Neural cell (in vitro differentiated cells): Measurements from ENCODE around the gene MC1R. TPM values are rescaled to one million over a fixed set of nuclear protein-coding genes. Genes with fewer than 3 reads are reported as not detected.

Experiments used
- H2AFZ ChIP-seq: fragments of 200-600, 300-800 bp; sonication (generic), shearing (Covaris generic); 2 replicates; pipeline ENCODE4 v1.6.0; 2014; ENCODE audit warnings: low read depth, mild to moderate bottlenecking, antibody characterized with exemption, low read length, moderate library complexity
- H3F3A ChIP-seq: fragments of 200-600 bp; shearing (Covaris generic); 2 replicates; pipeline ENCODE4 v1.6.1; 2016; ENCODE audit warnings: mild to moderate bottlenecking, moderate library complexity, mixed read lengths, antibody characterized with exemption, low read length; ENCODE audit not compliant: insufficient read depth, poor library complexity, severe bottlenecking
- H3K27ac ChIP-seq: fragments of 200-600, 300-800 bp; sonication (generic), shearing (Covaris generic); 2 replicates; pipeline ENCODE4 v1.5.1; 2014; ENCODE audit warnings: mild to moderate bottlenecking, low read length, moderate library complexity
- H3K27me3 ChIP-seq: fragments of 300-800, 200-600 bp; sonication (generic), shearing (Covaris generic); 2 replicates; pipeline ENCODE4 v1.6.0; 2014; ENCODE audit warnings: mild to moderate bottlenecking, low read depth, low read length, moderate library complexity; ENCODE audit not compliant: insufficient read depth
- H3K36me3 ChIP-seq: fragments of 300-800, 200-600 bp; sonication (generic), shearing (Covaris generic); 2 replicates; pipeline ENCODE4 v1.5.1; 2014; ENCODE audit warnings: mild to moderate bottlenecking, antibody characterized with exemption, low read length, moderate library complexity; ENCODE audit not compliant: insufficient read depth
- H3K4me2 ChIP-seq: fragments of 300-800, 200-600 bp; sonication (generic), shearing (Covaris generic); 2 replicates; pipeline ENCODE4 v1.6.0; 2014; ENCODE audit warnings: mild to moderate bottlenecking, low read length
- H3K4me3 ChIP-seq: fragments of 300-800, 200-600 bp; sonication (generic), shearing (Covaris generic); 2 replicates; pipeline ENCODE4 v1.5.1; 2014; ENCODE audit warnings: mild to moderate bottlenecking, low read length, moderate library complexity
- H3K79me2 ChIP-seq: fragments of 200-600 bp; shearing (Covaris generic); replicated peaks from 2 replicates; pipeline ENCODE4 v1.6.0; 2014; ENCODE audit warnings: mild to moderate bottlenecking, low read length, moderate library complexity; ENCODE audit not compliant: insufficient read depth
- H3K9ac ChIP-seq: fragments of 300-800, 200-600 bp; sonication (generic), shearing (Covaris generic); 2 replicates; pipeline ENCODE4 v1.6.1; 2016; ENCODE audit warnings: mild to moderate bottlenecking, low read length, mixed read lengths
- H3K9me2 ChIP-seq: fragments of 200-600 bp; shearing (Covaris generic); 2 replicates; pipeline ENCODE4 v1.6.1; 2016; ENCODE audit warnings: mild to moderate bottlenecking, low read length, mixed read lengths; ENCODE audit not compliant: insufficient read depth
- H3K9me3 ChIP-seq: fragments of 200-600, 300-800 bp; sonication (generic), shearing (Covaris generic); 2 replicates; pipeline ENCODE4 v1.6.1; 2016; ENCODE audit warnings: mild to moderate bottlenecking, mixed run types, low read length, moderate library complexity, mixed read lengths
- H4K20me1 ChIP-seq: fragments of 200-600 bp; shearing (Covaris generic); 2 replicates; pipeline ENCODE4 v1.6.1; 2016; ENCODE audit warnings: mild to moderate bottlenecking, mixed run types; ENCODE audit not compliant: insufficient read depth
- CTCF ChIP-seq: fragments of 450-650 bp; IDR thresholded peaks from 2 replicates; pipeline ENCODE4 v1.5.1; 2014; ENCODE audit warnings: antibody characterized with exemption, mild to moderate bottlenecking, moderate library complexity; ENCODE audit not compliant: poor library complexity, severe bottlenecking
- EP300 ChIP-seq: fragments of 450-650 bp; conservative IDR thresholded peaks from 2 replicates; pipeline ENCODE4 v1.6.1; 2014; ENCODE audit warnings: antibody characterized with exemption, mild to moderate bottlenecking, moderate library complexity; ENCODE audit not compliant: poor library complexity, severe bottlenecking
- EZH2 ChIP-seq: fragments of 200-600, 300-800 bp; shearing (Covaris generic), sonication (generic); IDR thresholded peaks from 2 replicates; pipeline ENCODE4 v1.6.1; 2014; ENCODE audit warnings: antibody characterized with exemption, low read length, borderline replicate concordance, mild to moderate bottlenecking; ENCODE audit not compliant: insufficient read depth, poor library complexity, severe bottlenecking
- MXI1 ChIP-seq: fragments of 450-650 bp; conservative IDR thresholded peaks from 2 replicates; pipeline ENCODE4 v1.6.1; 2014; ENCODE audit warnings: antibody characterized with exemption, mild to moderate bottlenecking; ENCODE audit not compliant: poor library complexity, severe bottlenecking
- POLR2AphosphoS5 ChIP-seq: IDR thresholded peaks from 2 replicates; pipeline ENCODE4 v1.6.1; 2012
- RAD21 ChIP-seq: fragments of 450-650 bp; conservative IDR thresholded peaks from 2 replicates; pipeline ENCODE4 v1.6.1; 2014; ENCODE audit warnings: antibody characterized with exemption, mild to moderate bottlenecking, moderate library complexity
- REST ChIP-seq: IDR thresholded peaks from 2 replicates; pipeline ENCODE4 v1.6.1; 2012; ENCODE audit warnings: borderline replicate concordance
- SMC3 ChIP-seq: fragments of 450-650 bp; conservative IDR thresholded peaks from 2 replicates; pipeline ENCODE4 v1.6.1; 2014; ENCODE audit warnings: antibody characterized with exemption, mild to moderate bottlenecking, moderate library complexity; ENCODE audit not compliant: poor library complexity
- TAF1 ChIP-seq: IDR thresholded peaks from 2 replicates; pipeline ENCODE4 v1.6.1; 2012; ENCODE audit warnings: low read depth
- polyA plus RNA-seq: library from polyadenylated mRNA; depleted of rRNA; stranded (reverse); fragments of >200 nt; gene quantifications from 2 replicates; pipeline ENCODE4 v1.2.3, GENCODE V29; 2014

The MC1R gene
- polyA plus RNA-seq, 1 donor from 2014 or later: 21.3 TPM

- H2AFZ ChIP-seq: no peak overlapping the region
- no peaks in the 10 kb centered on the region for H3F3A ChIP-seq
- H3K9me2 ChIP-seq: no peaks in the 10 kb centered on the region
- no peaks in the 10 kb centered on the region for H4K20me1 ChIP-seq
- no peaks in the 10 kb centered on the region for H3K36me3 ChIP-seq
- no peak overlapping the region for H3K4me2 ChIP-seq
- no peaks in the 10 kb centered on the region for H3K9me3 ChIP-seq
- no peak overlapping the region for H3K27ac ChIP-seq
- H3K27me3 ChIP-seq: no peaks in the 10 kb centered on the region
- no peak overlapping the region for H3K4me3 ChIP-seq
- no peaks in the 10 kb centered on the region for H3K79me2 ChIP-seq
- TF ChIP-seq EP300 (no peak), EZH2 (no peak), RAD21 (no peak), CTCF (no peak), POLR2AphosphoS5 (no peak), REST (no peak), MXI1 (no peak), TAF1 (no peak), SMC3 (no peak)
- H3K9ac ChIP-seq: no peak overlapping the region
These were observed 44.3 kb downstream of the MC1R start for GRCh38 chr16:89962754-89963498.

- no peak overlapping the region for H3K4me3 ChIP-seq
- H3K27me3 ChIP-seq: no peaks in the 10 kb centered on the region
- no peaks in the 10 kb centered on the region for H3K36me3 ChIP-seq
- no peak for TF ChIP-seq SMC3
- TF ChIP-seq EP300: no peak
- TF ChIP-seq RAD21: no peak
- no peak for TF ChIP-seq TAF1
- TF ChIP-seq MXI1: no peak
- TF ChIP-seq CTCF: no peak
- no peaks in the 10 kb centered on the region for H3K9me2 ChIP-seq
- H3K9me3 ChIP-seq: no peaks in the 10 kb centered on the region
- H4K20me1 ChIP-seq: no peaks in the 10 kb centered on the region
- H3K4me2 ChIP-seq: no peak overlapping the region
- no peak overlapping the region for H3K9ac ChIP-seq
- no peaks in the 10 kb centered on the region for H3K79me2 ChIP-seq
- H3F3A ChIP-seq: no peaks in the 10 kb centered on the region
- H3K27ac ChIP-seq: no peak overlapping the region
- H2AFZ ChIP-seq: no peak overlapping the region
These were observed 45.5 kb downstream of the MC1R start for GRCh38 chr16:89964201-89964600.
